SK-N-MC (cell line): Measurements from ENCODE around the gene ACSS3.
A peak's percentile ranks its signal among the peaks of the same experiment; 100 is the strongest.

Source experiments
- DNase-seq: peaks from one replicate; pipeline ENCODE4 v3.0.0-alpha.2; 2011; ENCODE audit warnings: low read depth, low spot score
- H3K27ac ChIP-seq: fragments of 200-600 bp; sonication (generic); 2 replicates; pipeline ENCODE4 v1.5.1; 2016; ENCODE audit warnings: mixed run types
- H3K36me3 ChIP-seq: fragments of 200-600 bp; sonication (generic); 2 replicates; pipeline ENCODE4 v1.6.1; 2017; ENCODE audit warnings: antibody characterized with exemption, low read length, mixed read lengths; ENCODE audit not compliant: insufficient read depth
- H3K4me3 ChIP-seq: fragments of 200-600 bp; sonication (generic); 2 replicates; pipeline ENCODE4 v1.5.1; 2016
- H3K9ac ChIP-seq: fragments of 200-600 bp; sonication (generic); 2 replicates; pipeline ENCODE4 v1.8.0; 2017; ENCODE audit warnings: mixed run types, mixed read lengths; ENCODE audit not compliant: insufficient read length
- H3K9me3 ChIP-seq: fragments of 200-600 bp; sonication (generic); 2 replicates; pipeline ENCODE4 v1.6.1; 2017; ENCODE audit warnings: low read depth, mild to moderate bottlenecking, antibody characterized with exemption, low read length, moderate library complexity, mixed read lengths
- EZH2 ChIP-seq: fragments of 200-600 bp; sonication (generic); IDR thresholded peaks from one replicate; pipeline ENCODE4 v1.6.1; 2017; ENCODE audit warnings: antibody characterized with exemption
- FOXP2 ChIP-seq: optimal IDR thresholded peaks from 2 replicates; pipeline ENCODE3; 2011; ENCODE audit warnings: mild to moderate bottlenecking, moderate library complexity; ENCODE audit not compliant: insufficient read depth; ENCODE audit errors: extremely low read length, control extremely low read depth
- POLR2AphosphoS5 ChIP-seq: IDR thresholded peaks from 2 replicates; pipeline ENCODE4 v1.6.1; 2012; ENCODE audit warnings: mild to moderate bottlenecking, low read depth, low read length, borderline replicate concordance

Gene ACSS3

GRCh38 chr12:81212996-81213696 is 135.3 kb downstream of the ACSS3 start:
- H3K4me3 ChIP-seq = no peak overlapping the region
- no peak for TF ChIP-seq EZH2
- TF ChIP-seq FOXP2 = no peak
- no peak for TF ChIP-seq POLR2AphosphoS5
- H3K27ac ChIP-seq = no peak overlapping the region
- H3K36me3 ChIP-seq = no peaks in the 10 kb centered on the region
- no peak overlapping the region for H3K9ac ChIP-seq
- no peaks in the 10 kb centered on the region for H3K9me3 ChIP-seq
- DNase-seq = no peak

DNA sequence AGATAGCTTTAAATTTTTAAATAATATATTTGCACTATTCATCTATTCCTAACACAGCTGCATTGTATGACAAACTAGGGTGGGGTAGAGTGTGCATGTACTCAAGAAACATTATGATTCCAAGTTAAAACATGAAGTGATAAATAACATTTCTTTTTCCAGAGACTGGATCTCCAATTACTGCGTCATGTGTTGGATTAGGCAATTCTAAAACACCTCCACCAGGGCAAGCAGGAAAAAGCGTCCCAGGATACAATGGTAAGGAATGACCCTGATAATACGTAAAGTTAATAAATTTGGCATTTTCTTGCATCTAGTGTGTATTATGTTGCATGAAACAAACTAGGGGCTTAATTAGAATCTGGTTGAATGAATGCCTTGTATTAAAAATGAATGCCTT is 138.9 kb downstream of the ACSS3 start:
- H3K4me3 ChIP-seq = no peak overlapping the region
- no peak for TF ChIP-seq POLR2AphosphoS5
- TF ChIP-seq FOXP2 = no peak
- TF ChIP-seq EZH2 = no peak
- no peaks in the 10 kb centered on the region for H3K36me3 ChIP-seq
- no peak for DNase-seq
- no peak overlapping the region for H3K9ac ChIP-seq
- H3K27ac ChIP-seq = no peak overlapping the region
- no peaks in the 10 kb centered on the region for H3K9me3 ChIP-seq

- H3K9ac ChIP-seq = no peak overlapping the region
- no peak for TF ChIP-seq EZH2
- H3K9me3 ChIP-seq = no peaks in the 10 kb centered on the region
- no peaks in the 10 kb centered on the region for H3K36me3 ChIP-seq
- no peak overlapping the region for H3K4me3 ChIP-seq
- no peak for DNase-seq
- peak overlapping the region; percentile 75 for H3K27ac ChIP-seq
Measured at GRCh38 chr12:81221681-81222080, 143.8 kb downstream of the ACSS3 start.

DNA sequence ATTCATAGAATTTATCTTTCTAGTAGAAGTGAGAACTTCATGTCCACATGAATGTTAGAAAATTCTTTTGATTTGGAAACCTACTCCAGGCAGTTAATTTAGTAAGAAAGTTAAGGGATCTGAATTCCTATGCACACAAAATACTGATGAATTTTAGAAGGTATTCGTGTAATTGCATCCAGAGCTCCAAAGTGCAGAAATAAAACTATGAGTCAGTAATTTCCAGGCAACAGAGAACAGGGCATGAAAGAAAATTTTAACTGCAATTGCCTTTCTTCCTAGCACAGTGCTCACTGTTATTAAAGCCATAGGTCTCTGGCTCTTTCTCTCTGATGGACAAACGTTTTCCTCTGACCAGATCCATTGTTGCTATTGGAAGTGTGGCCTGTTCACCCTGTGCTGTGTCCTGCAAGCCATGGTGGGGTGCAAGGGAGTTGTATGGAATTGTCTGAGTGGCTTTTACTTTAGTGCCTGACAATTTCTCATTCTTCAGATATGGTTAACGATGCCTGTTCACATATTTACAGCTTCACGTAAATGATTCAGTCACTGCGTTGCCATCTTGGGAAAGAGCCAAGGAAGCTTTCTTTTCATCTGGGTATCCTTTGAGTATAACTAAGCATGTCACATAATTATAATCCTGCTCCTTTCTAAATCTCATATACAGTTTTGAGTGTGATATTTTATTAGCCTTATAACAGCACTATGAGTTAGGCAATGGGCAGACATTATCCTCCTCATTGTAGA is 145.1 kb downstream of the ACSS3 start:
- TF ChIP-seq POLR2AphosphoS5 = no peak
- no peak for TF ChIP-seq EZH2
- TF ChIP-seq FOXP2 = no peak
- peak overlapping the region; percentile 75; the same call in 1 of the 2 replicates for H3K27ac ChIP-seq
- H3K36me3 ChIP-seq = no peaks in the 10 kb centered on the region
- no peak overlapping the region for H3K9ac ChIP-seq
- H3K9me3 ChIP-seq = no peaks in the 10 kb centered on the region
- DNase-seq = no peak
- peak overlapping the region; percentile 32; the same call in 1 of the 2 replicates for H3K4me3 ChIP-seq

DNA sequence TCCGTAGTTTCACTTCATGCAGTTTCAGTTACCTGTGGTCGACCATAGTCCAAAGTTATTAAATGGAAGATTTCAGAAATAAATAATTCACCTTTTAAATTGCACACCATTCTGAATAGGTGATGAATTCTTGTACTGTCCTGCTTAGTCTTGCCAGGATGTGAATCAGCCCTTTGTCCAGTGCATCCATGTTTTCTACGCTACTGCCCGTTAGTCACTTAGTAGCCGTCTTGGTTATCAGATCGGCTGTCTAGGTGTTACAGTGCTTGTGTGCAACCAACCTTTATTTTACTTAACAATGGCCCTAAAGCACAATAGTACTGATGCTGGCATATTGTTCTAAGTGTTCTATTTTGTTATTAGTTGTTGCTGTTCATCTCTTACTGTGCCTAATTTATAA is 146.7 kb downstream of the ACSS3 start:
- no peak overlapping the region for H3K27ac ChIP-seq
- DNase-seq = no peak
- no peaks in the 10 kb centered on the region for H3K36me3 ChIP-seq
- H3K4me3 ChIP-seq = no peak overlapping the region
- TF ChIP-seq FOXP2 = no peak
- TF ChIP-seq EZH2 = no peak
- no peak for TF ChIP-seq POLR2AphosphoS5
- no peak overlapping the region for H3K9ac ChIP-seq
- no peaks in the 10 kb centered on the region for H3K9me3 ChIP-seq

- no peak overlapping the region for H3K4me3 ChIP-seq
- no peak for DNase-seq
Measured at GRCh38 chr12:81229759-81230158, 151.9 kb downstream of the ACSS3 start.

GRCh38 chr12:81231574-81232368 is 153.9 kb downstream of the ACSS3 start:
- TF ChIP-seq FOXP2 (no peak), POLR2AphosphoS5 (no peak), EZH2 (no peak)
- Histone ChIP-seq H3K4me3 (no peak overlapping the region), H3K9me3 (no peaks in the 10 kb centered on the region), H3K27ac (no peak overlapping the region), H3K36me3 (no peaks in the 10 kb centered on the region), H3K9ac (no peak overlapping the region)
- DNase-seq = no peak

More at GRCh38 chr12:81229759-81230158, 151.9 kb downstream of the ACSS3 start:
- no peaks in the 10 kb centered on the region for H3K9me3 ChIP-seq
- no peak overlapping the region for H3K27ac ChIP-seq
- H3K36me3 ChIP-seq = no peaks in the 10 kb centered on the region
- H3K9ac ChIP-seq = no peak overlapping the region
- TF ChIP-seq FOXP2 = no peak
- no peak for TF ChIP-seq EZH2
- TF ChIP-seq POLR2AphosphoS5 = no peak

GRCh38 chr12:81245458-81245857 is 167.6 kb downstream of the ACSS3 start:
- no peak overlapping the region for H3K4me3 ChIP-seq
- DNase-seq = no peak
- H3K27ac ChIP-seq = no peak overlapping the region
- TF ChIP-seq POLR2AphosphoS5 (no peak), EZH2 (no peak), FOXP2 (no peak)
- H3K9me3 ChIP-seq = no peaks in the 10 kb centered on the region
- H3K36me3 ChIP-seq = no peaks in the 10 kb centered on the region
- H3K9ac ChIP-seq = no peak overlapping the region
